GM12873 (cell line): ENCODE results near the gene TMPRSS11D.

ENCODE experiments used
- TF ChIP-seq, protein P1 (sequence below): IDR thresholded peaks from 2 replicates; pipeline ENCODE4 v1.5.1; 2012; ENCODE audit warnings: low read depth, mild to moderate bottlenecking, moderate library complexity, low read length, control low read depth; ENCODE audit not compliant: insufficient read depth; ENCODE audit errors: missing control alignments

TMPRSS11D gene, protein sequence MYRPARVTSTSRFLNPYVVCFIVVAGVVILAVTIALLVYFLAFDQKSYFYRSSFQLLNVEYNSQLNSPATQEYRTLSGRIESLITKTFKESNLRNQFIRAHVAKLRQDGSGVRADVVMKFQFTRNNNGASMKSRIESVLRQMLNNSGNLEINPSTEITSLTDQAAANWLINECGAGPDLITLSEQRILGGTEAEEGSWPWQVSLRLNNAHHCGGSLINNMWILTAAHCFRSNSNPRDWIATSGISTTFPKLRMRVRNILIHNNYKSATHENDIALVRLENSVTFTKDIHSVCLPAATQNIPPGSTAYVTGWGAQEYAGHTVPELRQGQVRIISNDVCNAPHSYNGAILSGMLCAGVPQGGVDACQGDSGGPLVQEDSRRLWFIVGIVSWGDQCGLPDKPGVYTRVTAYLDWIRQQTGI

DNA sequence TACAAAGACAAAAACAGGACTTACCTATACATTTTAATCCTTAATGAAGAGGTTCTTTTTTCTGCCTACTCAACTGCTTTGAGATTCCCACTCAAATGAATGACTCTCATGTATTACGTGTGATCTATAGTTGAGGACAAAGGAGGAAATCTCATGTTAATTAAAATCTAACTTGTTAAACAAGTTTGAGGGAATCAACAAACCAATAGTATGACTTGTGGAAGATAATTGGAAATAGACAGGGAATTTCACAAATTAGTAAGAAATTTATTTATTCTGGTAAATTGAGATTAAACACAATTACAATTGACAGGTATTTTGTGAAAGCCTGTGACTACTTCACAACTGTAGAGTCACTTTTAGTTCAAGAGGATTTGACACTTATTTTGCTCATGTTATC, at the start of gene TMPRSS11D:
TMPRSS11D (minus strand) TSS at position 101 of the 400 bp plus-strand sequence; CDS start at position 32, 69 bp downstream.
- TF ChIP-seq, protein P1, sequence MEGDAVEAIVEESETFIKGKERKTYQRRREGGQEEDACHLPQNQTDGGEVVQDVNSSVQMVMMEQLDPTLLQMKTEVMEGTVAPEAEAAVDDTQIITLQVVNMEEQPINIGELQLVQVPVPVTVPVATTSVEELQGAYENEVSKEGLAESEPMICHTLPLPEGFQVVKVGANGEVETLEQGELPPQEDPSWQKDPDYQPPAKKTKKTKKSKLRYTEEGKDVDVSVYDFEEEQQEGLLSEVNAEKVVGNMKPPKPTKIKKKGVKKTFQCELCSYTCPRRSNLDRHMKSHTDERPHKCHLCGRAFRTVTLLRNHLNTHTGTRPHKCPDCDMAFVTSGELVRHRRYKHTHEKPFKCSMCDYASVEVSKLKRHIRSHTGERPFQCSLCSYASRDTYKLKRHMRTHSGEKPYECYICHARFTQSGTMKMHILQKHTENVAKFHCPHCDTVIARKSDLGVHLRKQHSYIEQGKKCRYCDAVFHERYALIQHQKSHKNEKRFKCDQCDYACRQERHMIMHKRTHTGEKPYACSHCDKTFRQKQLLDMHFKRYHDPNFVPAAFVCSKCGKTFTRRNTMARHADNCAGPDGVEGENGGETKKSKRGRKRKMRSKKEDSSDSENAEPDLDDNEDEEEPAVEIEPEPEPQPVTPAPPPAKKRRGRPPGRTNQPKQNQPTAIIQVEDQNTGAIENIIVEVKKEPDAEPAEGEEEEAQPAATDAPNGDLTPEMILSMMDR = no peak

DNA sequence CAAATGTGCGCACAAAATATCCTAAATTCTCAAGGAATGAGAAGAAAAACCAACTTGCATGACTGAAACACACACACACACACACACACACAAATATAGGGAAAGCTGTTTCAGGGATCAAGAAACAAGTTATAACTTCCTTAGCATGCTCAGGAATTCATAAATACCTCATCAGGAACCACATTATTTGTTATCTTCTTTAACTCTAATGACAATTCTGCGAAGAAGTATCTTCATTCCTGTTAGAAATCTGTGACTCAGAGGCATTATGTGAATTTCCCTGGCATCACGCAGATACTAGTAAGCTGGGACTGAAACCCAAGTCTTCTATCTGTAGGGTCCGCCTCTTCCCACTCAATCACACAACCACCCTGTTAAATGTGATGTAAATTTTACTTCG, 49.2 kb upstream of the TMPRSS11D start:
- TF ChIP-seq, protein P1 = no peak

DNA sequence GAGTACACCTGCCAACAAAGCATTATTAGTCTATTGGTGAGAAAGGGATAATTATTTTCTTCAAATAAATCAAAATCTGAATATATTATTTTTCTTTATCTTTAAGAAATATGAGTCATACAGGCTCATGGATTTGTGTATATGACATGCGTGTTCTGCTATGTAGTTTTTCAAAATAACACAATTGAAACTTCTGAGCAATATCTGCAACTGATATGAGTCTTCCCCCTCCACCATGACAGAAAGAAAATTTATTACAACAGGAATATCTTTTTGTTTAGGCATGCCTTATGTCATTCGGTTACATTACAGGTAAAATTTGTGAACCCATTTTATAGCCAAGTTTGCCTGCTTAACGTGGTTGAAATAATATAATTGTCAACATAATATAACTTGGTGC, 47.5 kb upstream of the TMPRSS11D start:
- TF ChIP-seq, protein P1 = no peak

DNA sequence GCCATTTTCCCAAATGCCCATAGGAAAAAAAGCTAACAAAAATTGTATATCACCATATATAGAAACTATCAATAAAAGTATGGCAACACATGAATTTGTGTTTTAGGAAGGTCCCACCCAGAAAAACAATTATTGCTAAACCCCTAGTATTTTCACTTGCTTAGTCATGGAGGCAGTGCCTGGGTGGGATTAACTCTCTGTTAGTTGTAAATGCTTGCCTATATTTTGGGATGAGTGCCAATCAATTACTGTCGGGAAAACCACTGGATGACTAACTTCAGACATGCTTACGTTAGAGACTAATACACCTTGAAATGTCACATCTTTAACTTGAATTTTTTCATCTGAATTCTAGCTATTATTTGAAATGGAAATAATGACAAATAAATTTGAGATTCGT, 45.6 kb upstream of the TMPRSS11D start:
- TF ChIP-seq, protein P1 = no peak

DNA sequence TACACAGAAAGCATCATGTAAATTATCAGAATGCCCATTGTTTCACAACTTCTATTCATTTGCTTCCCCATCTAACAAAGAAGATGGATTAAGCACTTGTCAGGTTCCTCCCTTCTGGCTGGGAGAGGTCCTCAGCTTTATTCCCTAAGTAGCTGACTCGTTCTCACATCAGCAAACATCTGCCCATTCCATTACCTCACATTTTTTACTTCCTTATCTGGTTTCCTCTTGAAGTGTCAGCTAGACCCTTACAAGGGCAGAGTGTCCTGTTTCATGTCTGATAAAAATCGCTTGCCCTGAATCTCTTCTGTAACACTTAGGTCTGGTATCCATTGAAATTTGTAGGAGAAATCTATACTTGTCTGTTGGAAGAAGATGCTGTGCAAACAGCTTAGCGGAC, 44.7 kb upstream of the TMPRSS11D start:
- TF ChIP-seq, protein P1 = no peak

DNA sequence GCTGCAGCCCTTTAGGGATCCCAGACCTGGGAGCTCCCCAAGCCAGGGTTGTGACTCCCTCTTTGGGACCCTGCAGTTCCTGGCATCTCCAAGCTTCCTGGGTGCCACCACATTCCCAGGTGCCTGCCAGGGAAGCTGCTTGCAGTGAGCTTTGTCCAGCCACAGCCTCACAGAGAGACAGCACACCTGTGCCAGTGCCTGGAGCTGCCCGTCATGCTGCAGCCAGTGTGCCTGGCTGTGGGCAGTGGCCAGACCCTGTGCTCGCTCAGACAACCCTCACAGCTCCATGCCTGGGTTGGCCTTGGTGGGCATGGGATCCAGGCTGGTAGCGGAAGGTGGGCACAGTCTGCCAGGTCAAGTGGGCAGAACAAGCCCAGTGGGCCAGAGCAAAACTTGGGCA, 43.4 kb upstream of the TMPRSS11D start:
- TF ChIP-seq, protein P1 = no peak

DNA sequence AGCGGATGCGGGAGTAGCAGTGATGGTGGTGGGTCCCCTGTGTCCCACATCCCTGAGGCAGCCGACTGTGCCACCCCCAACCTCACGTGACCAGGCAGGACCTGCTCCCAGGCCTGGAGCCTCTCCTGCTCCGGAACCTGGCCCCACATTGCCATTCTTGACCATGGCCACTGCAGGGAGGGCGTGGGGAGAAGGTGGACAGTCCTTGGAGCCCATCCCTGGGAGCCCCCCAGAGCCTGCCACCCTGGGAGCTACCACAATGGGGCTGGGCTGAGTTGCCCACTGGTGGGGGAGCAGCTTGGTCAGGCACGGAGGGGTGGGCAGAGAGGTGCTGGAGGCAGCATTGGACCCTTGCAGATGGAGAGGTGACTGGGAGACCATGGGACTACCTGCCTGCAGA, 42.7 kb upstream of the TMPRSS11D start:
- TF ChIP-seq, protein P1 = no peak
